Loucy (cell line): ENCODE data around the gene MACF1.

Experiments used
- CTCF ChIP-seq: fragments of 200-600 bp; sonication (generic); conservative IDR thresholded peaks from 2 replicates; pipeline ENCODE4 v1.5.1; 2014; ENCODE audit warnings: mild to moderate bottlenecking, antibody characterized with exemption, low read length
- EZH2phosphoT487 ChIP-seq: fragments of 200-600 bp; IDR thresholded peaks from 2 replicates; pipeline ENCODE4 v1.6.1; 2018; ENCODE audit warnings: antibody characterized with exemption, mild to moderate bottlenecking, moderate library complexity, borderline replicate concordance

GRCh38 chr1:39310015-39310414, 105.5 kb downstream of the MACF1 start:
- TF ChIP-seq CTCF (no peak), EZH2phosphoT487 (no peak)
